Hepatocyte (in vitro differentiated cells): ENCODE measurements around the gene NDUFV2. TPM values are rescaled to one million over a fixed set of nuclear protein-coding genes. Genes with fewer than 3 reads are reported as not detected.
A peak's percentile ranks its signal among the peaks of the same experiment; 100 is the strongest.

Source experiments
- DNase-seq: peaks from one replicate; pipeline ENCODE4 v3.0.0-alpha.2; 2016; ENCODE audit warnings: low spot score
- H2AFZ ChIP-seq: fragments of 200-600 bp; sonication (generic); 2 replicates; pipeline ENCODE4 v1.6.0; 2016; ENCODE audit warnings: antibody characterized with exemption, mild to moderate bottlenecking
- H3K27ac ChIP-seq: fragments of 200-600 bp; sonication (generic); 2 replicates; pipeline ENCODE4 v1.5.1; 2016; ENCODE audit warnings: mild to moderate bottlenecking
- H3K27me3 ChIP-seq: fragments of 200-600 bp; sonication (generic); 2 replicates; pipeline ENCODE4 v1.6.1; 2016
- H3K36me3 ChIP-seq: fragments of 200-600 bp; sonication (generic); replicated peaks from 2 replicates; pipeline ENCODE4 v1.5.1; 2016; ENCODE audit warnings: low read depth; ENCODE audit not compliant: insufficient read depth
- H3K4me1 ChIP-seq: fragments of 200-600 bp; sonication (generic); 2 replicates; pipeline ENCODE4 v1.5.1; 2016; ENCODE audit warnings: mild to moderate bottlenecking, moderate library complexity; ENCODE audit not compliant: insufficient read depth
- H3K4me2 ChIP-seq: fragments of 200-600 bp; sonication (generic); 2 replicates; pipeline ENCODE4 v1.6.0; 2016
- H3K4me3 ChIP-seq: fragments of 200-600 bp; sonication (generic); 2 replicates; pipeline ENCODE4 v1.5.1; 2016; ENCODE audit warnings: mild to moderate bottlenecking
- H3K79me2 ChIP-seq: fragments of 200-600 bp; sonication (generic); 2 replicates; pipeline ENCODE4 v1.6.0; 2017; ENCODE audit warnings: mild to moderate bottlenecking
- H3K9me2 ChIP-seq: fragments of 200-600 bp; sonication (generic); replicated peaks from 2 replicates; pipeline ENCODE4 v1.6.0; 2017; ENCODE audit warnings: mild to moderate bottlenecking; ENCODE audit not compliant: insufficient read depth
- H3K9me3 ChIP-seq: fragments of 200-600 bp; sonication (generic); 2 replicates; pipeline ENCODE4 v1.5.1; 2016; ENCODE audit warnings: low read depth, mild to moderate bottlenecking
- H4K20me1 ChIP-seq: fragments of 200-600 bp; sonication (generic); 2 replicates; pipeline ENCODE4 v1.6.0; 2016; ENCODE audit warnings: mild to moderate bottlenecking; ENCODE audit not compliant: insufficient read depth, poor library complexity, severe bottlenecking
- CTCF ChIP-seq: fragments of 200-600 bp; sonication (generic); IDR thresholded peaks from 2 replicates; pipeline ENCODE4 v1.5.1; 2016; ENCODE audit warnings: antibody characterized with exemption, mild to moderate bottlenecking; ENCODE audit not compliant: poor library complexity
- EZH2 ChIP-seq: fragments of 200-600 bp; sonication (generic); IDR thresholded peaks from 2 replicates; pipeline ENCODE4 v1.6.1; 2016; ENCODE audit warnings: antibody characterized with exemption, mild to moderate bottlenecking, borderline replicate concordance
- EZH2phosphoT487 ChIP-seq: fragments of 200-600 bp; sonication (generic); IDR thresholded peaks from one replicate; pipeline ENCODE4 v1.6.1; 2018; ENCODE audit warnings: antibody characterized with exemption, mild to moderate bottlenecking, low read depth, moderate library complexity; ENCODE audit not compliant: unreplicated experiment, severe bottlenecking
- WGBS: methylation state at CpG from one replicate; pipeline ENCODE4 v1.1.6; 2016; ENCODE audit warnings: low lambda C conversion rate; ENCODE audit errors: missing lambda C conversion rate; 5-methylcytosine and 5-hydroxymethylcytosine counted together
- polyA plus RNA-seq: library from polyadenylated mRNA; unstranded; fragments of >200 nt; fragmentation: Nextera tagmentation; extraction: Ambion mirVana; gene quantifications from 2 replicates; pipeline ENCODE4 v1.2.1, GENCODE V29; 2016
- total RNA-seq: library from RNA; depleted of rRNA; stranded (reverse); fragments of >200 nt; gene quantifications from 2 replicates; pipeline ENCODE4 v1.2.3, GENCODE V29; 2014

NDUFV2 gene
- total and polyA plus RNA-seq, 2 experiments from 2014 or later = 178 to 238 TPM

GRCh38 chr18:9132628-9133027, 30.1 kb downstream of the NDUFV2 start:
- H3K27me3 ChIP-seq = no peaks in the 10 kb centered on the region
- H3K4me3 ChIP-seq = no peak overlapping the region
- H3K79me2 ChIP-seq = peaks cover 45% of the 10 kb centered on the region
- no peaks in the 10 kb centered on the region for H3K9me2 ChIP-seq
- no peak for DNase-seq
- 97% methylated on average over 4 of the region's 4 CpGs for WGBS
- H4K20me1 ChIP-seq = no peaks in the 10 kb centered on the region
- no peak for TF ChIP-seq EZH2phosphoT487
- no peak for TF ChIP-seq EZH2
- TF ChIP-seq CTCF = no peak
- no peak overlapping the region for H3K4me2 ChIP-seq
- H2AFZ ChIP-seq = no peak overlapping the region
- H3K27ac ChIP-seq = no peak overlapping the region
- no peaks in the 10 kb centered on the region for H3K9me3 ChIP-seq
- no peaks in the 10 kb centered on the region for H3K4me1 ChIP-seq
- no peaks in the 10 kb centered on the region for H3K36me3 ChIP-seq

- peaks cover 1% of the 10 kb centered on the region for H3K4me1 ChIP-seq
Observed at GRCh38 chr18:9133225-9133624, 30.7 kb downstream of the NDUFV2 start.

GRCh38 chr18:9135081-9135911, 32.8 kb downstream of the NDUFV2 start:
- Histone ChIP-seq H3K27me3 (no peaks in the 10 kb centered on the region), H3K9me3 (no peaks in the 10 kb centered on the region), H2AFZ (no peak overlapping the region), H3K4me2 (peak overlapping the region; percentile 92), H4K20me1 (peaks cover 26% of the 10 kb centered on the region), H3K9me2 (no peaks in the 10 kb centered on the region), H3K79me2 (peaks cover 63% of the 10 kb centered on the region), H3K36me3 (no peaks in the 10 kb centered on the region), H3K4me1 (peaks cover 14% of the 10 kb centered on the region), H3K4me3 (peak overlapping the region; percentile 87), H3K27ac (peak overlapping the region; percentile 99)
- no peak for TF ChIP-seq CTCF
- no peak for TF ChIP-seq EZH2
- no peak for DNase-seq
- WGBS = 54% methylated on average over 12 of the region's 12 CpGs

More at GRCh38 chr18:9133225-9133624, 30.7 kb downstream of the NDUFV2 start:
- peak; percentile 18 for DNase-seq
- H3K27ac ChIP-seq = peak overlapping the region; percentile 27
- H3K9me2 ChIP-seq = no peaks in the 10 kb centered on the region
- no peaks in the 10 kb centered on the region for H3K27me3 ChIP-seq
- H4K20me1 ChIP-seq = peaks cover 5% of the 10 kb centered on the region
- H3K4me2 ChIP-seq = no peak overlapping the region
- no peaks in the 10 kb centered on the region for H3K36me3 ChIP-seq
- H2AFZ ChIP-seq = no peak overlapping the region
- peaks cover 49% of the 10 kb centered on the region for H3K79me2 ChIP-seq
- 75% methylated on average over 2 of the region's 2 CpGs for WGBS
- H3K9me3 ChIP-seq = no peaks in the 10 kb centered on the region
- TF ChIP-seq EZH2phosphoT487 = no peak
- TF ChIP-seq CTCF = no peak
- TF ChIP-seq EZH2 = no peak
- no peak overlapping the region for H3K4me3 ChIP-seq
